Mucosa of descending colon (tissue), 3 donors: ENCODE results near the gene FAM209A. TPM values are rescaled to one million over a fixed set of nuclear protein-coding genes. Genes with fewer than 3 reads are reported as not detected.
"Not testable (repeated sequence)": the region's sequence is repeated elsewhere in the genome, so short reads cannot be mapped to it uniquely, and the experiment has no call there.

ENCODE experiments used
- ATAC-seq: fragments of 200-7000 bp; cut with Tn5 transposase; one replicate; pipeline ENCODE4 v1.9.1; 2020; ENCODE audit warnings: mild to moderate bottlenecking, moderate library complexity
- DNase-seq, 3 donors: peaks; one replicate each; pipeline ENCODE4 v3.0.0-alpha.2; 2020
- H3K36me3 ChIP-seq: fragments of 200-600 bp; one replicate; pipeline ENCODE4 v1.8.0; 2021; ENCODE audit warnings: low read depth, mild to moderate bottlenecking
- H3K4me1 ChIP-seq: fragments of 200-600 bp; one replicate; pipeline ENCODE4 v1.8.0; 2021; ENCODE audit warnings: low read depth, mild to moderate bottlenecking
- H3K4me3 ChIP-seq: fragments of 200-600 bp; one replicate; pipeline ENCODE4 v1.8.0; 2021; ENCODE audit warnings: mild to moderate bottlenecking
- H3K9me3 ChIP-seq: fragments of 200-600 bp; one replicate; pipeline ENCODE4 v1.8.0; 2021; ENCODE audit warnings: mild to moderate bottlenecking
- intact Hi-C, 2 donors: fragments of 100-400 bp; cut with DNase I in 1 of 2; cut with micrococcal nuclease in 1 of 2; formaldehyde crosslinking; loops; one replicate each; pipeline versions ENCODE4 v1.11.0 to v1.11.1; 2022; cut with DNase I, micrococcal nuclease
- long read RNA-seq, 2 donors: library from polyadenylated mRNA; unstranded; transcript quantifications; one replicate each; pipeline ENCODE4 v2.0.0, GENCODE V29; 2019 to 2021
- total RNA-seq, 3 donors: library from RNA; stranded (reverse); fragmentation: NEBNext Ultra II Directional in 2 of 3; extraction: Animal tissue kit (Norgen Biotek cat#: 25700) in 2 of 3; gene quantifications; one replicate each; pipeline versions ENCODE4 v1.2.1 to v1.2.4, GENCODE V29; 2021 to 2023
- TF ChIP-seq, protein P1 (sequence below): fragments of 200-600 bp; IDR thresholded peaks from one replicate; pipeline ENCODE4 v1.8.0; 2022; ENCODE audit warnings: antibody characterized with exemption, mild to moderate bottlenecking
- donor health status: DM: no; HTN: no; CAD: no; lungs with moderate emphysema.
- donor health status: DM: no; HTN: no; CAD: no.
- donor health status: DM: no; HTN: yes; CAD: no.

The FAM209A gene, protein sequence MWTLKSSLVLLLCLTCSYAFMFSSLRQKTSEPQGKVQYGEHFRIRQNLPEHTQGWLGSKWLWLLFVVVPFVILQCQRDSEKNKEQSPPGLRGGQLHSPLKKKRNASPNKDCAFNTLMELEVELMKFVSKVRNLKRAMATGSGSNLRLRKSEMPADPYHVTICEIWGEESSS
- under 1 TPM; 0.32 to 0.77 (median 0.44) TPM for total RNA-seq
- long read RNA-seq, donor 1: 0 reads
- long read RNA-seq, donor 2, partial matches to known transcripts: 0 of 4 reads
- long read RNA-seq, donor 2, other reads (novel, unspliced or antisense): 4 of 4 reads

DNA sequence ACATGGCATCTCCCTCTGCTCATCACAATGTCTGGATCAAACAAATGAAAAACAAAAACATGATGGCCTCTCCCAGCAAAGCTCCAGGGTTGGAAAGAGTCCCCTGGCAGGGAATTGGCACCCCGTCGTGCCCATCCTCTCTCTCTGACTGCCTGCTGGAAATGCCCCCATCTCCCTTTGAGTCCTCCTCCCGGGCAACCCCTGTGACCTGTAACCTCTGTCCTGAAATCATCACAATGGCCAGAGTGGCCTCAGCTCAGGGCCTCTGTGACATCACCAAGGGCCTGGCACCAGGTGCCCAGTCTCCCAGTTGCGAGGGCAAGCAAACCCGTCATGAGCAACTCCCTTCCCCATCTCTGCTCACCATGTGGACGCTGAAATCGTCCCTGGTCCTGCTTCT, at the start of gene FAM209A:
Gene FAM209A, plus strand, starts transcription at position 301 of the 400 bp plus-strand sequence. Its CDS starts 65 bp downstream, at position 366.
- H3K4me3 ChIP-seq, ATAC-seq, intact Hi-C loops, H3K36me3 ChIP-seq, H3K4me1 ChIP-seq, DNase-seq: not testable (repeated sequence)
- H3K9me3 ChIP-seq: peaks cover 24% of the 10 kb centered on the region

DNA sequence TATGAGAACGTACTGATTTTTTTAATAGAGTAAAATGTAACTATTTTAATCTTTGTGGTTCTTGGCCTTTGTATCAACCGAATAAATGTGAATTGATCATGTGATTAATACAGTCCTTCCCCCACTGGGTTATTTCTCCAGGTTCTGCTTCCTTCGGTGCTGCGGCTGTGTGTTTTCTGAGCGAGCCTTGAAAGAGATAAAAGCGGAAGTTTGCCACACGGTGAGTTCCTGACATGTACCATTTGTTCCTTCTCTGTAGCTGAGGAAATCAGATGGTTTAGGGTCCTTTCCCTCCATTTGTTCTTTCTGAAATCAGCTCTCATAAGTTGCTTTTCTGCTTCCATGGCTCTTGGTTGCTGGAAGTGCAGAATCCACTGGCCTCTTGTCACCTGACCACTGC, 40.6 kb upstream of the FAM209A start:
- ATAC-seq (no peak), DNase-seq (no peak)
- H3K4me3 ChIP-seq: no peak overlapping the region
- intact Hi-C loops: no loop called here
- H3K4me1 ChIP-seq: no peaks in the 10 kb centered on the region
- no peaks in the 10 kb centered on the region for H3K9me3 ChIP-seq
- TF ChIP-seq, protein P1, sequence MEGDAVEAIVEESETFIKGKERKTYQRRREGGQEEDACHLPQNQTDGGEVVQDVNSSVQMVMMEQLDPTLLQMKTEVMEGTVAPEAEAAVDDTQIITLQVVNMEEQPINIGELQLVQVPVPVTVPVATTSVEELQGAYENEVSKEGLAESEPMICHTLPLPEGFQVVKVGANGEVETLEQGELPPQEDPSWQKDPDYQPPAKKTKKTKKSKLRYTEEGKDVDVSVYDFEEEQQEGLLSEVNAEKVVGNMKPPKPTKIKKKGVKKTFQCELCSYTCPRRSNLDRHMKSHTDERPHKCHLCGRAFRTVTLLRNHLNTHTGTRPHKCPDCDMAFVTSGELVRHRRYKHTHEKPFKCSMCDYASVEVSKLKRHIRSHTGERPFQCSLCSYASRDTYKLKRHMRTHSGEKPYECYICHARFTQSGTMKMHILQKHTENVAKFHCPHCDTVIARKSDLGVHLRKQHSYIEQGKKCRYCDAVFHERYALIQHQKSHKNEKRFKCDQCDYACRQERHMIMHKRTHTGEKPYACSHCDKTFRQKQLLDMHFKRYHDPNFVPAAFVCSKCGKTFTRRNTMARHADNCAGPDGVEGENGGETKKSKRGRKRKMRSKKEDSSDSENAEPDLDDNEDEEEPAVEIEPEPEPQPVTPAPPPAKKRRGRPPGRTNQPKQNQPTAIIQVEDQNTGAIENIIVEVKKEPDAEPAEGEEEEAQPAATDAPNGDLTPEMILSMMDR: no peak
- peaks cover 3% of the 10 kb centered on the region for H3K36me3 ChIP-seq

DNA sequence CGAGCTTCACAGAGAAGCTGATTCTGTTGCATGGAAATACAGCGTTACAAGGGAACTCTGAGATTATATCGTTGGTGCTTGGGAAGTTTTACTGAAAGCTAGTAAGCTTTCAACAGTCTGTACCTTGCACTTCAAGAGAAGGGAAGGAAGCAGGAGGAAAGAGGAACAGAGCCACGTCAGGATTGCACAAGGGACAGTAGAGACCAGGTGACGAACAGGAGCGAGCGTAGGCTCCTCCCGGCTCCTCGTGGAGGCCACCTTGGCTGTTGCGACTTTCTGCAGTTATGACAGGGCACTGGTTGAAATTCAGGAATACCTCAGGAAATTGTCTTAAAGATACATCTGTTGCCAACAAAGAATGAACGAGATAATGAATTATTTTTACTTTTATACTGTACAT, 37.3 kb upstream of the FAM209A start:
- DNase-seq (no peak), ATAC-seq (no peak)
- no peaks in the 10 kb centered on the region for H3K4me1 ChIP-seq
- no peaks in the 10 kb centered on the region for H3K9me3 ChIP-seq
- intact Hi-C loops: no loop called here
- H3K4me3 ChIP-seq: no peak overlapping the region
- TF ChIP-seq, protein P1: no peak
- peaks cover 3% of the 10 kb centered on the region for H3K36me3 ChIP-seq

DNA sequence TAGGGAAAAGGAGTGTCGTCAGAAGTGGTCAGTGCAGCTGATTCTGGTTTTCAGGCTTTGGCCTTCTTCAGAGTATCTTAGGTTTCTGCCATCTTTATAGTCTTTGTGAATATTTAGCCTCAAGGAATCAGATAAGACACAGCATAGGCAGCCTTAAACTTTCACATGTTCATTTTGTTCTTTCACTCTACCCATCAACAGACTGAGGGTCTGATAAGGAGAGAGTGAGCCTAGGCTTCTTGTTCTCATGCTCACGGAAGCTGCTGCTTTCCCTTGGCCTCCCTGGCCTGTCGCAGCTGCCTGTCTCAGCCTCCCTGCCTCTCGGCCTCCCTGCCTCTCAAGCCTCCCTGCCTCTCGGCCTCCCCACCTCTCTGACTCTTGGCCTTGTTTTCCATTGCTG, 36.0 kb upstream of the FAM209A start:
- DNase-seq: no peak
- intact Hi-C loops: no loop called here
- Histone ChIP-seq H3K4me3 (no peak overlapping the region), H3K4me1 (no peaks in the 10 kb centered on the region), H3K9me3 (no peaks in the 10 kb centered on the region), H3K36me3 (peaks cover 3% of the 10 kb centered on the region)
- TF ChIP-seq, protein P1: no peak
- no peak for ATAC-seq

DNA sequence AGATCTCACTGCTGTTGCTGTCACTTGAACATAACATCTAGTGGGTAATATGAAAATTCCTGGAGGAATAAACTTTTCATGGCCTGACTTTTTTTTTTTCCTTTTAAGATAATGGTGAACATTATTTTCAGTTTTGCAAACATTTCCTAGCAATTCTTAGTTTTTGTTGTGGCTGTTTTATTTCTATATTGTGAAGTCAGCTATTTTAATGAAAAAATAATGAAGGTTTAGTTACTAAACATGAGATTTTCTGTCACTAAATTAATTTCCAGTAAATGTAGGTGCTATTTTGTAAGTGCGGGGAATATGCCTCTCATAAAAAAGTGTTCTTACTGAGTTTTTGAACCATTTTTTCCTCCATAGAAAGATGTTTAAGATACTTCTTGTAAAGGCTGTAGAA, 23.4 kb upstream of the FAM209A start:
- DNase-seq (no peak), ATAC-seq (no peak)
- Histone ChIP-seq H3K4me3 (no peak overlapping the region), H3K9me3 (no peaks in the 10 kb centered on the region), H3K36me3 (no peaks in the 10 kb centered on the region), H3K4me1 (no peaks in the 10 kb centered on the region)
- TF ChIP-seq, protein P1: no peak
- intact Hi-C loops: no loop called here

DNA sequence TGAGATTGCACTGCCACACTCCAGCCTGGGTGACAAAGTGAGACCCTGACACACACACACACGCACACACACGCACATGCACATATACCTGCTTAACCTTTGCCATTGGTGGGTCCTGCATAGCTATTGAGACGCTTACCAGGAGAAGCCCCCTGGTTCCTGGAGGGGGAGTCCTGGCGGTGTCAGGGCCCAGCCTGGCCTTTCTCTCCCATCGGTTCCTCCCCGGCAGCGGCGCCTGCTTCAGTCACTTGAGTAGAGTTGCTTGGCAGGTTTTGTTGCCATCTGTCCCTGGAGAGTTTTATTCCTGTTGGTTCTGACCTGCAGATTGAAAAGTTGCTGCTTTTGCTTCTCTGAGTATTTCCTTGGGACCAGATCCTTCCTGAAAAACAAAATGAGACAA, 20.6 kb upstream of the FAM209A start:
- intact Hi-C loops: no loop called here
- Histone ChIP-seq H3K4me1 (no peaks in the 10 kb centered on the region), H3K9me3 (no peaks in the 10 kb centered on the region), H3K36me3 (no peaks in the 10 kb centered on the region), H3K4me3 (no peak overlapping the region)
- TF ChIP-seq, protein P1: no peak
- ATAC-seq (no peak), DNase-seq (no peak)
